K562 (cell line): ENCODE data around the gene RNF144A.

Source experiments
- ADNP ChIP-seq: fragments of 200-800 bp; sonication (Bioruptor generic); IDR thresholded peaks from 2 replicates; pipeline ENCODE4 v1.6.1; 2016; ENCODE audit warnings: missing genetic modification characterization, missing compliant biosample characterization
- EZH2 ChIP-seq: IDR thresholded peaks from 2 replicates; pipeline ENCODE4 v1.6.1; 2012; ENCODE audit warnings: low read depth, mild to moderate bottlenecking, inconsistent platforms, low read length, borderline replicate concordance
- NFXL1 ChIP-seq: fragments of 450-650 bp; formaldehyde crosslinking; IDR thresholded peaks from 2 replicates; pipeline ENCODE4 v1.4.0; 2021; ENCODE audit warnings: mild to moderate bottlenecking
- POLR2AphosphoS5 ChIP-seq: IDR thresholded peaks from 2 replicates; pipeline ENCODE4 v1.6.1; 2011; ENCODE audit warnings: mild to moderate bottlenecking, low read depth, low read length, moderate library complexity; ENCODE audit not compliant: control insufficient read depth, insufficient read depth
- YY1 ChIP-seq, 3 experiments: IDR thresholded peaks; 2 replicates each; pipeline ENCODE4 v1.6.1; 2011; ENCODE audit warnings: low read length in 2 of 3, mild to moderate bottlenecking in 2 of 3, moderate library complexity in 2 of 3, borderline replicate concordance in 1 of 3, control low read depth in 1 of 3, low read depth in 1 of 3; ENCODE audit not compliant: insufficient read depth in 3 of 3, insufficient replicate concordance in 2 of 3, control insufficient read depth in 1 of 3, insufficient read length in 1 of 3; ENCODE audit errors: extremely low read depth in 1 of 3
- TF ChIP-seq, protein P1 (sequence below): fragments of 250-450 bp; sonication (Bioruptor Pico); IDR thresholded peaks from 2 replicates; pipeline ENCODE4 v1.8.0; 2022; ENCODE audit warnings: inconsistent platforms
- TF ChIP-seq, protein P2 (sequence below), 3 experiments: IDR thresholded peaks in 2 of 3; conservative IDR thresholded peaks in 1 of 3; 2 replicates each; pipeline ENCODE4 v1.5.1; 2011 to 2012; ENCODE audit warnings: low read length in 3 of 3, mild to moderate bottlenecking in 3 of 3, control low read depth in 2 of 3, improper control_type of control experiment in 1 of 3, inconsistent platforms in 1 of 3, low read depth in 1 of 3, mixed read lengths in 1 of 3, moderate library complexity in 1 of 3; ENCODE audit not compliant: insufficient read depth in 2 of 3

DNA sequence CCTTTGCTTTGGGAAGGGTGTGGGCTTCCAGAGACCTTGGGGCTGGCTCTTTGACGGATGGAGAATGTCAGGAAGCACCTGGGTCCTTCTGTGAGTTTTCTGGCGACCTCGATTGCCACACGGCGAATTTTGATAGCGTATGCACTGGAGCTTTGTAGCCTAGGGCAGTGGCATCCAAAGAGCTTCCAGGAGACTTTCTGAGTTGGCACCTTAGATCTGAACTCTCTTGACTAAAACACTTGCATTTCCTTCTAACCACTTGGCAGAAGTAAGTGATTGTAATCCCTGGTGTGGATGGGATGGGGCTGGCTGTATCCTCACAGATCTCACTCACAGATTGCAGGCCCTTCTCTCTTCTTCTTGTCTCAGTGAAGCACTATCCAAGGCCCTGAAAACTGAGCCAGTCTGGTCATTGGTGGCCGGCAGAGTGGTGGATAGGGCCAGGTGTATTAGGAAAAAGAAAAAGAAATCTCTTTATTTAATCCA is 7.8 kb downstream of the RNF144A start:
- TF ChIP-seq ADNP (tag) (no peak), NFXL1 (CRISPR knock-in tag) (no peak), POLR2AphosphoS5 (no peak), YY1 (IDR thresholded peaks at IDR 0.05; ENCODE audit: borderline replicate concordance in 1 of 3, control insufficient read depth in 1 of 3, extremely low read depth in 1 of 3, insufficient read depth in 3 of 3, insufficient read length in 1 of 3, insufficient replicate concordance in 2 of 3, low read depth in 1 of 3, low read length in 2 of 3) (no peak), EZH2 (no peak)
- TF ChIP-seq, protein P1, sequence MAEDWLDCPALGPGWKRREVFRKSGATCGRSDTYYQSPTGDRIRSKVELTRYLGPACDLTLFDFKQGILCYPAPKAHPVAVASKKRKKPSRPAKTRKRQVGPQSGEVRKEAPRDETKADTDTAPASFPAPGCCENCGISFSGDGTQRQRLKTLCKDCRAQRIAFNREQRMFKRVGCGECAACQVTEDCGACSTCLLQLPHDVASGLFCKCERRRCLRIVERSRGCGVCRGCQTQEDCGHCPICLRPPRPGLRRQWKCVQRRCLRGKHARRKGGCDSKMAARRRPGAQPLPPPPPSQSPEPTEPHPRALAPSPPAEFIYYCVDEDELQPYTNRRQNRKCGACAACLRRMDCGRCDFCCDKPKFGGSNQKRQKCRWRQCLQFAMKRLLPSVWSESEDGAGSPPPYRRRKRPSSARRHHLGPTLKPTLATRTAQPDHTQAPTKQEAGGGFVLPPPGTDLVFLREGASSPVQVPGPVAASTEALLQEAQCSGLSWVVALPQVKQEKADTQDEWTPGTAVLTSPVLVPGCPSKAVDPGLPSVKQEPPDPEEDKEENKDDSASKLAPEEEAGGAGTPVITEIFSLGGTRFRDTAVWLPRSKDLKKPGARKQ (CRISPR knock-in tag), result no peak
- TF ChIP-seq, protein P2, sequence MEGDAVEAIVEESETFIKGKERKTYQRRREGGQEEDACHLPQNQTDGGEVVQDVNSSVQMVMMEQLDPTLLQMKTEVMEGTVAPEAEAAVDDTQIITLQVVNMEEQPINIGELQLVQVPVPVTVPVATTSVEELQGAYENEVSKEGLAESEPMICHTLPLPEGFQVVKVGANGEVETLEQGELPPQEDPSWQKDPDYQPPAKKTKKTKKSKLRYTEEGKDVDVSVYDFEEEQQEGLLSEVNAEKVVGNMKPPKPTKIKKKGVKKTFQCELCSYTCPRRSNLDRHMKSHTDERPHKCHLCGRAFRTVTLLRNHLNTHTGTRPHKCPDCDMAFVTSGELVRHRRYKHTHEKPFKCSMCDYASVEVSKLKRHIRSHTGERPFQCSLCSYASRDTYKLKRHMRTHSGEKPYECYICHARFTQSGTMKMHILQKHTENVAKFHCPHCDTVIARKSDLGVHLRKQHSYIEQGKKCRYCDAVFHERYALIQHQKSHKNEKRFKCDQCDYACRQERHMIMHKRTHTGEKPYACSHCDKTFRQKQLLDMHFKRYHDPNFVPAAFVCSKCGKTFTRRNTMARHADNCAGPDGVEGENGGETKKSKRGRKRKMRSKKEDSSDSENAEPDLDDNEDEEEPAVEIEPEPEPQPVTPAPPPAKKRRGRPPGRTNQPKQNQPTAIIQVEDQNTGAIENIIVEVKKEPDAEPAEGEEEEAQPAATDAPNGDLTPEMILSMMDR (IDR thresholded peaks at IDR 0.05 in 2 of 3, conservative IDR thresholded peaks at IDR 0.05 in 1 of 3; ENCODE audit: insufficient read depth in 2 of 3, low read depth in 1 of 3, low read length in 3 of 3), result no peak
